ENCODE data around the gene SCP2. TPM values are rescaled to one million over a fixed set of nuclear protein-coding genes. Genes with fewer than 3 reads are reported as not detected.

Gene SCP2, protein sequence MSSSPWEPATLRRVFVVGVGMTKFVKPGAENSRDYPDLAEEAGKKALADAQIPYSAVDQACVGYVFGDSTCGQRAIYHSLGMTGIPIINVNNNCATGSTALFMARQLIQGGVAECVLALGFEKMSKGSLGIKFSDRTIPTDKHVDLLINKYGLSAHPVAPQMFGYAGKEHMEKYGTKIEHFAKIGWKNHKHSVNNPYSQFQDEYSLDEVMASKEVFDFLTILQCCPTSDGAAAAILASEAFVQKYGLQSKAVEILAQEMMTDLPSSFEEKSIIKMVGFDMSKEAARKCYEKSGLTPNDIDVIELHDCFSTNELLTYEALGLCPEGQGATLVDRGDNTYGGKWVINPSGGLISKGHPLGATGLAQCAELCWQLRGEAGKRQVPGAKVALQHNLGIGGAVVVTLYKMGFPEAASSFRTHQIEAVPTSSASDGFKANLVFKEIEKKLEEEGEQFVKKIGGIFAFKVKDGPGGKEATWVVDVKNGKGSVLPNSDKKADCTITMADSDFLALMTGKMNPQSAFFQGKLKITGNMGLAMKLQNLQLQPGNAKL
- total RNA-seq = 86.2 and 102 TPM in 2 replicates

GRCh38 chr1:52927212-52928014 lies at the start of gene SCP2:
Gene SCP2 (plus strand): TSS chr1:52927276. CDS start chr1:52927397, 121 bp downstream.

DNA sequence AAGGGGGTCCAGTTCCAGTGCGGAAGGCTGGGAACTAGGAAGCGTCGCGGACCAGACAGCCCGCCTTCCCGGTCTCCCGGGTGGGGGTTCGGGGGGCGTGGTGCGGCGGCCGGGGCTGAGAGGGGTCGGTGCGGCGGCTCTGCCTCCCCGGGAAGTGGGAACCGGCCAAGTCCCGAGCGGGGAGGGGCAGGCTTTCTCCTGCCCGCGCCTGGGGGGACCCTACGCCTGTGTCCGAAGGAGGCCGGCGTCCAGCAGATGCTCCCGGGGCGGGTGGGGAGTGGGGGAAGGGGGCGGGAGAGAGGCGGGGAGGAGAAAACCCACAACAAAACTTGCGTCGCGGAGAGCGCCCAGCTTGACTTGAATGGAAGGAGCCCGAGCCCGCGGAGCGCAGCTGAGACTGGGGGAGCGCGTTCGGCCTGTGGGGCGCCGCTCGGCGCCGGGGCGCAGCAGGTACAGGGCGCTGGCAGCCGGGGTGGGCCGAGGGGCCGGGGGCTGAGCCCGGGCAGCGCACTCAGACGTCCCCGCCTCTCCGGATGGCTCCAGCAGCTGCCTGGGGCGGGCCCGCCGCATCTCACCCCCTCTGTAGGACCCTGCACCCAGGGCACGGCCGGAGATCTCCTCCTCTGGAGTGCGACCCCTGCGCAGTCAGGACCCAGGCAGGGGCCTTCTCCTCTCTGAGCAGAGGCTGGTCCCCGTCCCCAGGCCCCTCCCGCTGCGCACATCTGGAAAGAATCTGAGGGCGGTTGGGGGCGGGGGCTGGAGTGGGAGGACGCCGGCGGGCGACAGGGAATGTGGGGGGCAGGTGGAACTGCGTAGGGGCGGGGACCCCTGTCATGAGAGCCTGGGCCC lies 135.0 kb downstream of the SCP2 start, which contains the start of gene PODN:
TSS of gene PODN (plus strand) at position 355 of the 849 bp plus-strand sequence. CDS start 7,643 bp downstream, outside the sequence.

Other genes starting within 250 kb of the SCP2 start
- 11.9 and 15.8 TPM in 2 replicates for gene COA7, start 228.9 kb upstream of the SCP2 start, total RNA-seq
- 14.2 and 17.7 TPM in 2 replicates for gene ZYG11B, start 200.8 kb upstream of the SCP2 start, total RNA-seq
- gene ZYG11A, start 84.5 kb upstream of the SCP2 start, total RNA-seq = 0.08 and 0.91 TPM in 2 replicates
- 21.6 and 21.9 TPM in 2 replicates for gene ECHDC2, start 5.5 kb upstream of the SCP2 start, total RNA-seq
- not detected in 2 replicates for gene PODN, start 134.9 kb downstream of the SCP2 start, total RNA-seq
- gene SLC1A7, start 215.4 kb downstream of the SCP2 start, total RNA-seq = not detected in 2 replicates

Data from hair follicular keratinocyte (primary cell).